GM12801 (cell line): ENCODE data around the gene SMCR8.

ENCODE experiments used
- CTCF ChIP-seq: IDR thresholded peaks from one replicate; pipeline ENCODE4 v1.5.1; 2011; ENCODE audit warnings: control low read depth; ENCODE audit not compliant: insufficient read length; ENCODE audit errors: extremely low read depth

The SMCR8 gene

GRCh38 chr17:18314059-18314730 is 898 bp upstream of the SMCR8 start:
- no peak for TF ChIP-seq CTCF

GRCh38 chr17:18315562-18315922 is 449 bp downstream of the SMCR8 start:
- TF ChIP-seq CTCF = no peak

- TF ChIP-seq CTCF = no peak
These were observed 868 bp downstream of the SMCR8 start for GRCh38 chr17:18315961-18316360.

DNA sequence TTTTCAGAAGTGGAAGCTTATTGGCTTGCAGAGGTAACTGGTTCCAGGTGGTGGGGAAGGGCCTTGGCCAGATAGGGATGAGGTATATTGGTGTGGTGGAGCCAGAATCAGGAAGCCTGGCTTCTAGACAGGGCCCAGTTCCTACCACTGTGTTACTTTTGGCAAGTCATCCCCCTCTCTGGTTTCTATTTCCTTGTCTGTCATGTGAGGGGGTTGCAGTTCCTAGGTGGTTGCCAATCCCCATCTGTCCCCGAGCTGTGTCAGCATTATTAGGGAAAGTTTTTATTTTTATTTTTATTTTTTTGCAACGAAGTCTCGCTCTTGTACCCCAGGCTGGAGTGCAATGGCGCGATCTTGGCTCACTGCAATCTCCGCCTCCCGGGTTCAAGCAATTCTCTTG is 3.0 kb downstream of the SMCR8 start:
- no peak for TF ChIP-seq CTCF

DNA sequence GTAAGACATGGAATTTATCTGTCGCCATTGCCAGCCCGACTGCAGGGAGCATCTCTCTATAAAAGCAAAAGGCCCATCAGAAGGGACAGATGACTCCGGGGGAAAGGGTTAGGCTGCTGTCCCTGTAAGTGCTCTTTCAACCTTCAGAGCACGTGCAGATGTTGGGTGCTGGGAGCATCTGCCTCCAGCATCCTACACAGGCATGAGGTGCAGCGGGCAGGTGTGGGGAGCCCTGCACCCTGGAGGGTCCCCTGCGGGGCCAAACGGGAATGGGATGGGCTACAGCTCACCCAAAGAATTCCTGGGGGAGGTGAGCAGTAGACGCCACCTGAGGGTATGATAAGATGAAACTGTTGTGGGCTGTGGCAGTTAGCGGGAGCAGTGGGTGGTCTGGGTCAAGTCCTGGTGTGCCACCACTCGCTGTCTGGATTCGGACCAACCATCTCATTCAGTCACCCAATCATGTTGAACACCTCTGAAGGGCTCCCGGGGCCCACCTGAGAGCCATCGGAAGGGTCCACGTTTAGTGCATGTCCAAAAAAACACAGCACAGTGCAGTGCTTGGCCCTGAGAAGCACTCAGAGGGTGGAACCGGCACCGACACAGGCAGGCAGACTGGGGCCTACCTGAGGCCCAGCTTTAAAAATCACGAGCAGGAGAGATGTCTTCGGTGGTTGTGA is 3.8 kb downstream of the SMCR8 start:
- no peak for TF ChIP-seq CTCF

- no peak for TF ChIP-seq CTCF
These were observed 4.6 kb downstream of the SMCR8 start for GRCh38 chr17:18319604-18320256.

GRCh38 chr17:18320301-18320700 is 5.2 kb downstream of the SMCR8 start:
- no peak for TF ChIP-seq CTCF
